NCI-H1092 treated with DMSO at 0.1 percent for 48 hours (cell line): Measurements from ENCODE around the gene GOLGA5.
"Not testable (repeated sequence)": the region's sequence is repeated elsewhere in the genome, so short reads cannot be mapped to it uniquely, and the experiment has no call there.

Experiments used
- DNase-seq: peaks from one replicate; lab custom pipeline; 2025; lab: John Stamatoyannopoulos, UW

Gene GOLGA5

GRCh38 chr14:92820536-92820840 lies 26.4 kb downstream of the GOLGA5 start:
- not testable (repeated sequence) for DNase-seq

GRCh38 chr14:92830902-92831301 lies 36.8 kb downstream of the GOLGA5 start:
- DNase-seq: no peak

DNA sequence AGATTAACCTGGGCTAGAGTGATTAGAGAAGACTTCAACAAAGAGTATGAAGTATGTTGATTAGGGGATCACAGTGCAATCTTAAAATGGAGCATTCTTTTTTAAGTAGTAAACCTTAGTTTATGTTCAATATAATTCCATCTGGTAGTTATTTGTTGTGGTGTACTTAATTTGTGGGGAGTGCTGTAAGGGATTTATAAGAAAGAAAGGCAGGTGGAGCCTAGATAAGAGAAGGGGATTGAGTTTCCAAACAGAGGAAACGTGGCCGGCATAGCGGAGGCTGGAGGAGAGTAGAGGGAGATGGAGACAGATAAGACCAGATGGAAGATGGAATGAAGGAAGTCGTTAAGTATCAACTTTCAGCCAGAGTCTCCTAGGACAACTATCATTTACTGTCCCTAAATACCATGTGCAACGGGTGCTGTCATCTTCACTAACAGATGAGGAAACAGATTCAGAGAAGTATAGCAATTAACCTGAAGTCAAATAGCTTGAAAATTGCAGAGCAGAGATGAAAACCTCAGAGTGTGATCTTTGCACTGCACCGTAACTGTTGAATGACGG lies 38.1 kb downstream of the GOLGA5 start:
- DNase-seq: no peak

- no peak for DNase-seq
These were observed 47.8 kb downstream of the GOLGA5 start for GRCh38 chr14:92841930-92842329.

DNA sequence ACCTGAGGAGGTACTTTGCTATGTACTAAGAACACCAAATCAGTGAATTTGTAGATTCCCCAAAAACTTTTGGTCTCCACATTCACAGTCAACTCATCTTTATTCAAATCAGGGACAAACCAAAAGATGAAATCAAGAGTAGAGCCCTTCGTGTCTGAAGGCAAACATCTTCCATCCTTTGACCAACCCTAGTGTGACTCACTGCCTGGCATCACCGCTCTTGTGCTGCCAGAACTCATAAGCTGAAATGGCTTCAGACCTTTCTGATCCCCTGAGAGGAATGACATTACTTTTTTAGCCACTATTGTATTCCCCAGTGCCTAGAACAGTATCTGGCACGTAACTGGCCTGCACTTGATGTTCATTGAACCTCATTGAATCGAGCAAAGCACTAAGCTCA lies 50.1 kb downstream of the GOLGA5 start:
- no peak for DNase-seq

GRCh38 chr14:92846162-92846897 lies 52.2 kb downstream of the GOLGA5 start:
- DNase-seq: no peak

GRCh38 chr14:92847278-92847677 lies 53.2 kb downstream of the GOLGA5 start:
- no peak for DNase-seq

GRCh38 chr14:92847749-92848148 lies 53.6 kb downstream of the GOLGA5 start:
- no peak for DNase-seq

DNA sequence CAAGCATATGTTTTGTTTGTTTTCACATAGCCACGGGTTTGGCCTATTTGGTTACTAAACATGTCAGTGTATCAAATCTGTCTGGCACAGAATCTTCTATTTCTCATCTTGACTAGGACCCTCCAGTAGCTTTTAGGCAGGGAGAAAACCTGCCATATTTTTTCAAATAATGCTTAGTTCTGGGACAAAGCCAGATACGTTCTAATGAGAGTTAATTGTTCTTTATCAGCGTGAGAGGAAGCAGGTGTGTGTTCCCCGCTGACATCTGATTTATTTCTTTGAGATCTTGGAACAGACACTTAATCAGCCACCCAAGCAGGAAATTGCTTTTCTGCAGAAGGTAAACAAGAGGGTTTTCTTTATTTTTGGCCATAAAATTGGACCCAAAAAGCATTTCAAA lies 54.8 kb downstream of the GOLGA5 start:
- DNase-seq: peak; percentile 95

DNA sequence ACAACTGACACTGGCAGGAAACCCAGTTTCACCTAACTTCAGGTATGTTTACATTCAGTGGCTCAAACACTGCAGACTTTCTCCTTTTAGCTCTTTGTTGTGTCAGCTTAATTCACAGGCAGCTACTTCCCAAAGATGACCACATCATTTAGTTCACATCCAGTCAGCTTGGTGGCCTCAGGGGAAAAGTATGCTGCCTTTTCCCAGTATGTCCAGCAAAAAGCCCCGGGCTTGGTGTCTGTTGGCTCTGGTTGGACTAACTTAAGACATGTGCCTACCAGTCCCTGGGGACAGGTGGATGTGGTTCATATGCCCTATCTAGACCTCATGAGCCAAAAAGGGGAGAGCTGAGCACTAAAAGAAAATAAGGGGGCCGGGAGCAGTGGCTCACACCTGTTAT lies 56.4 kb downstream of the GOLGA5 start:
- DNase-seq: no peak

DNA sequence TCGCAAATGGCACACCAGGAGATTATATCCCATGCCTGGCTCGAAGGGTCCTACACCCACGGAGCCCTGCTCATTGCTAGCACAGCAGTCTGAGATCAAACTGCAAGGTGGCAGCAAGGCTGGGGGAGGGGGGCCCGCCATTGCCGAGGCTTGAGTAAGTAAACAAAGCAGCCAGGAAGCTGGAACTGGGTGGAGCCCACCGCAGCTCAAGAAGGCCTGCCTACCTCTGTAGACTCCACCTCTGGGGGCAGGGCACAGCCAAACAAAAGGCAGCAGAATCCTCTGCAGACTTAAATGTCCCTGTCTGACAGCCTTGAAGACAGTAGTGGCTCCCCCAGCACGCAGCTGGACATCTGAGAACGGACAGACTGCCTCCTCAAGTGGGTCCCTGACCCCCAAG lies 59.0 kb downstream of the GOLGA5 start:
- DNase-seq: not testable (repeated sequence)

DNA sequence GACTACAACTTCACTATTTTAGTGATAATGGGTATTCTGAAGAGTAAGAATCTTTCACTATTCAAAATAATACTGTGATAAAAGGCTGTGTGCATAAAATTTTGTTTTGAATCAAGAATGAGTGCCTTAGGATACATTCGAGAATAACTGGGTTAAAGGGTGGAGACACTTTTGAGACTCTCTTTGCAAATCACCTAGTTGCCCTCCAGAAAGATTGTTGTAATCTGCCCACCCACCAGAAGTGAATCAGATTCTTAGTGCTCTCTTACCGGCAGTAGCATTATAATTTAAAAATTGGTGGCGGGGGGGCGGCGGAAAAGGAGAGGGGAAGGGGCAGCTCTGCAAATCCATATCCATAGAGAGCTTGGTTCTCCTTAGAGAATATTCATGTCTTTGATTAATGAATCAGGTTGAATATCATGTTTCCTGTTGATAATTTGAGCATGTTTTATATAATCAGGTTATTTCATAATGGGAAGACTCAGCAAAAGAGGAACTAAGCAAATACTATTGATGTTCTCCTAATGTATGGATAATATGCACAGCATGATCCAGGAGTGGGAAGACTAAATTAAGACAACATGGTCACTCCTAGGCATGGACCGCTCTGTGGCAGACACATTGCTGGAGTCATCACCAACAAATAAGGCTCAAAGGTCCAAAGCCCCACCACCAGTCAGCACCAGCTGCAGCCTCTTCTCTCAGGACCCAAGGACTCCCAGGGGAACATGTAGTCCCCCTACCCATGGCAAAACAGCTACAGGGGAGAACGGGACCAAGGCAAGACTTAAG lies 66.1 kb downstream of the GOLGA5 start:
- DNase-seq: no peak

- DNase-seq: no peak
These were observed 68.0 kb downstream of the GOLGA5 start for GRCh38 chr14:92861856-92862745.

- peak; percentile 64 for DNase-seq
These were observed 69.4 kb downstream of the GOLGA5 start for GRCh38 chr14:92863286-92864080.

DNA sequence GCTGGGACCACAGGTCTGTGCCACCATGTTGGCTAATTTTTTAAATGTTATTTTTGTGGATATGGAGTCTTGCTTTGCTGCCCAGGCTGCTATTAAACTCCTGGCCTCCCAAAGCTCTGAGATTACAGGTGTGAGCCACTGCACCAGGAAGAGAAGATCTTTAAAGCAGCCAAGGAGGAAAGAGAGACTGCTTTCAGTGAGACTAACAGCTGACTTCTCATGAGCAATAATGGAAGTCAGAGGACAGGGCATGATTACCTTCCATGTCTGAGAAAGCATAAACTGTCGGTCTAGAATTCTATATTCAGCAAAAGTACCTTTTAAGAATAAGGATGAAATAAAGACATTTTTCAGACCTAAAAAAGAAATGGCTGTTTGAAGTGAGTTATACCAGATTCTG lies 71.6 kb downstream of the GOLGA5 start:
- DNase-seq: no peak

- DNase-seq: no peak
These were observed 72.2 kb downstream of the GOLGA5 start for GRCh38 chr14:92866181-92866752.

DNA sequence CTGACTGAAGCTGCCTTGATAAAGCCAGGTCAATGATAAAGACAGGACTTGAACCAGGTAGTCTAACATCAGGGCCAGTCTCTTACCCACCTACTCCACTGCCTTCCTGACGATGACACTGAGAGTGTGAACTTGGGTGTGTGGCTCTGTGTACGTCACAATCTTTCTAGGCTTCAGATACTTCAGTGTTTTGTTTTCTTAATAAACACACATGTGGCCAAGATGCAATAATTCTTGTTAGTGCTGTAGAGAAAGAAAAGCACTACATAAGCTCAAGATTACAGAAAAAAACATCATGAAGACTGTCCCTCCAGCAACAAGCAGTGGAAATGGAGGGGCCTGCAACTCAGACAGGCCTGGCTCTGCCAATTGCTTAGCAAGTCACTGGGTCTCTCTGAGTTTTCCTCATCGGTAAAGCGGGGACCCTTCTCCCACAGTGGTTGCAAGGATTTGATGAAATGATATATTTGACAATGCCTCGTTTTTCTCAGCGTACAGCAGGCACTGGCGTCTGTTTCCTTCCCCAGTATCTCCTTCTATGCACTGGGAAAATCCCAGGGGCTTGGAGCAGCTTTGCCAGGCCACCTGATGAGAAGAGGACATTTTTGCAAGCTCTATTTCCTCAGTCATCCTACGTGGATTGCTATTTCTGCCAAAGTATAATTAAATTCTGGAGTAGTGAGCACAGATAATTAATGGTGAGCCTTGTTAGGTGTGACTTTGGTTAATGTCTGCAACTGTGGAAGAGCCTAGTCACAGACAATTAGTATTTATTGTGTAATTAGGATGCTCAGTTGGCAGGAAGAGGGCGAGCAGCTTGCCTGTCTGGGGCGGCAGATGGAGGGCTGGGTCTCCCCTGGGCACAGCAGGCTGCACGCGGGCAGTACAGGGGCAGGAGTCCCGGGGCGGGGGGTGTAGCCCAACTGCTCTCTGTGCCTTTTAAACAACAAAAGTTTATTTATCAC lies 73.1 kb downstream of the GOLGA5 start:
- peak; percentile 63 for DNase-seq

- no peak for DNase-seq
These were observed 81.0 kb downstream of the GOLGA5 start for GRCh38 chr14:92874962-92875661.

GRCh38 chr14:92877757-92878431 lies 83.8 kb downstream of the GOLGA5 start:
- DNase-seq: peak; percentile 13
